Left ventricle myocardium inferior (tissue), 1 donor: ENCODE measurements around the gene GNL1. TPM values are rescaled to one million over a fixed set of nuclear protein-coding genes. Genes with fewer than 3 reads are reported as not detected.
A peak's percentile ranks its signal among the peaks of the same experiment; 100 is the strongest.

Experiments used
- DNase-seq: peaks from one replicate; pipeline ENCODE4 v3.0.0-alpha.2; 2020
- H3K27ac ChIP-seq: fragments of 200-600 bp; replicated peaks from 2 replicates; pipeline ENCODE4 v1.8.0; 2021
- H3K27me3 ChIP-seq: fragments of 200-600 bp; 2 replicates; pipeline ENCODE4 v1.8.0; 2021; ENCODE audit warnings: low read depth
- H3K36me3 ChIP-seq: fragments of 200-600 bp; 2 replicates; pipeline ENCODE4 v1.8.0; 2021
- H3K4me1 ChIP-seq: fragments of 200-600 bp; 2 replicates; pipeline ENCODE4 v1.8.0; 2021
- H3K4me3 ChIP-seq: fragments of 200-600 bp; 2 replicates; pipeline ENCODE4 v1.8.0; 2021; ENCODE audit warnings: mild to moderate bottlenecking, moderate library complexity
- H3K9me3 ChIP-seq: fragments of 200-600 bp; replicated peaks from 2 replicates; pipeline ENCODE4 v1.8.0; 2021
- CTCF ChIP-seq: fragments of 200-600 bp; IDR thresholded peaks from 2 replicates; pipeline ENCODE4 v1.8.0; 2021; ENCODE audit warnings: antibody characterized with exemption, mild to moderate bottlenecking, borderline replicate concordance
- intact Hi-C: fragments of 100-400 bp; cut with micrococcal nuclease; formaldehyde crosslinking; loops from one replicate; pipeline ENCODE4 v1.11.0; 2022
- total RNA-seq: library from RNA; stranded (reverse); fragmentation: NEBNext Ultra II Directional; extraction: Animal tissue kit (Norgen Biotek cat#: 25700); gene quantifications from one replicate; pipeline ENCODE4 v1.2.1, GENCODE V29; 2021
- donor health status: DM: no; HTN: yes; CAD: no; lungs with severe emphysema.

GNL1 gene
- total RNA-seq, 1 donor from 2014 or later, result 18.3 TPM

GRCh38 chr6:30513451-30513850 is 42.8 kb downstream of the GNL1 start:
- Histone ChIP-seq H3K4me1 (peaks cover 25% of the 10 kb centered on the region), H3K27me3 (no peaks in the 10 kb centered on the region), H3K4me3 (no peak overlapping the region), H3K36me3 (no peaks in the 10 kb centered on the region), H3K27ac (no peak overlapping the region), H3K9me3 (peaks cover 7% of the 10 kb centered on the region)
- intact Hi-C loops, result no loop called here
- no peak for TF ChIP-seq CTCF
- DNase-seq, result no peak

GRCh38 chr6:30511169-30511546 is 45.1 kb downstream of the GNL1 start:
- peaks cover 19% of the 10 kb centered on the region for H3K4me1 ChIP-seq
- TF ChIP-seq CTCF, result no peak
- H3K27me3 ChIP-seq, result no peaks in the 10 kb centered on the region
- H3K9me3 ChIP-seq, result no peaks in the 10 kb centered on the region
- H3K27ac ChIP-seq, result peak overlapping the region; percentile 22
- no peaks in the 10 kb centered on the region for H3K36me3 ChIP-seq
- no peak overlapping the region for H3K4me3 ChIP-seq
- no peak for DNase-seq
- intact Hi-C loops, result no loop called here

GRCh38 chr6:30510419-30511168 is 45.7 kb downstream of the GNL1 start:
- intact Hi-C loops, result no loop called here
- Histone ChIP-seq H3K4me1 (peaks cover 16% of the 10 kb centered on the region), H3K36me3 (no peaks in the 10 kb centered on the region), H3K27me3 (no peaks in the 10 kb centered on the region), H3K27ac (peak overlapping the region; percentile 22), H3K4me3 (no peak overlapping the region), H3K9me3 (no peaks in the 10 kb centered on the region)
- no peak for DNase-seq
- TF ChIP-seq CTCF, result no peak

- intact Hi-C loops, result no loop called here
- Histone ChIP-seq H3K9me3 (no peaks in the 10 kb centered on the region), H3K4me3 (no peak overlapping the region), H3K36me3 (no peaks in the 10 kb centered on the region), H3K27me3 (no peaks in the 10 kb centered on the region), H3K4me1 (peaks cover 10% of the 10 kb centered on the region), H3K27ac (peak overlapping the region; percentile 60)
- no peak for TF ChIP-seq CTCF
- no peak for DNase-seq
These were observed 47.2 kb downstream of the GNL1 start for GRCh38 chr6:30508890-30509736.

GRCh38 chr6:30507849-30508827 is 48.2 kb downstream of the GNL1 start:
- Histone ChIP-seq H3K9me3 (no peaks in the 10 kb centered on the region), H3K27me3 (no peaks in the 10 kb centered on the region), H3K27ac (no peak overlapping the region), H3K36me3 (no peaks in the 10 kb centered on the region), H3K4me1 (peaks cover 10% of the 10 kb centered on the region), H3K4me3 (no peak overlapping the region)
- DNase-seq, result no peak
- no peak for TF ChIP-seq CTCF
- intact Hi-C loops, result no loop called here
